ENCODE measurements around the gene CHCHD3.
A peak's percentile ranks its signal among the peaks of the same experiment; 100 is the strongest.

Gene CHCHD3

DNA sequence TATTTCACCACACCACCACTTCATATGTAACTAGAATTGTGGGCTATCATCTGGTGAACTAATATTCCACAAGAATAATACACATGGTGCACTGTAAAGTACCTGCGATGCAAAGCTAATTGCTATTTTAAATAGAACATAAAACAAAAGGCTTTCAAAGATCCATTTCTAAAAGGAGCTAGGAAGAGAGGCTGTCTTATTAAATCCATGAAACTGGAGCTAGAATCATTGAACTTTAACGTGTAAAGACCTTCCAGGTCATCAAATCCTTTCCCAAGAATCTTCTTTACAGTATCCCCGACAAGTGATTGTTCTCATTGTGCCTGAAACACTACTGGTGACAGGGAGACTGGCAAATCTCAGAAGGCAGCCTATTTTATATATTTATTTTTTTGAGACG lies 224.9 kb downstream of the CHCHD3 start:
- no peak for DNase-seq

DNA sequence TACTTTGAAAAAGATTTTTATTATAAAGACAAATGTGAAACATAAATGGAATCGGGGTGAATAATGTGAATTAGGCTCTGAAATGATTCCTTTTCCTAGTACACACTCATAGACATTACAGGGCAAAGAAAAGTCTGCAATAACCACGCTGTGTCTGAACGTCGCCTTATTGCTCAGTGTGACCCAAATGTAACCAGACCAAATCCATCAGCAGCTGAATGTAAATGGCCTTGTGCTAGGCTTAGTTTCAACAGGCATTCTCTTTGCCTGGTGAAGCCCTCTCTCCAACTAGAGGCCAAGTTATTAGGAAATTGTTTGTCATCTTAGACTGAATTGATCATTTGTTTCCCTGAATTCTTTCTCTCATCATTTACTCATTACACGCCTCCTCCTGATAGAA lies 225.5 kb downstream of the CHCHD3 start:
- no peak for DNase-seq

DNA sequence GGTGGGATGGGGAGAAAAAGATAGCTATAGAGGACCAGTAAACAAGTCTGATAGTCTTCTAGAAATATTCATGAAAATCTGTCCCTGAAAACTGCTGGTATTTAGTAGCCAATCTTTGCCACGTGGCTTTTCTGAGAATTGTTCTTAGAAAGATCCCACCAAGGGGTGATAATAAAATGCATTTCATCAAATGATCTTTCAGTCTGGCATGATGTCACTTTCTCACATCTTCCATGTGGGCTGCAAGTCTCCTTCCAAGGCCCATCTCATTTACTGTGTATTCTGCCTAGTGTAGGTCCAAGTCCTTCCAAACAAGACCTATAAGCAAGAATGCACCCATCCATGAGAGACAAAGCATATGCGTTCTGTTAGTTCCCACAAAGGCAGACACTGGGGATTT lies 226.0 kb downstream of the CHCHD3 start:
- no peak for DNase-seq

DNA sequence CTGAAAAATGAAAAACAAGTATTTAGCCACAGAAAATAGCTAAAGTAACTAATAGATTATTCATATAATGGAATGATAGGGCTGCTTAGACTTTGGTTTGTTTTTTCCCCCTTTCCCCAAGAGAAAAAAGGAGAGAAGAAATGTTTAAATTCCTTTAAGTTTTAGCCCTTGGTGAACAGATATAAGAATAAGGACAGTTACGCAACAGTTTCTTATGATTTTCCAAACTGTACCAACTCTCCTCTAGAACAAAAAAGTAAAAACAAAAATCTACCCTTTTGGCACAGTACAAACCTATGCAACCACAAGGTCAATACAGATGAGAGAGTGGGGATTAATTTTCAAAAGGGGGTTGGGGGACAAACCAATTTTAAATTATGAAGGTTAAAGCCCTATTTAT lies 227.7 kb downstream of the CHCHD3 start:
- DNase-seq: no peak

DNA sequence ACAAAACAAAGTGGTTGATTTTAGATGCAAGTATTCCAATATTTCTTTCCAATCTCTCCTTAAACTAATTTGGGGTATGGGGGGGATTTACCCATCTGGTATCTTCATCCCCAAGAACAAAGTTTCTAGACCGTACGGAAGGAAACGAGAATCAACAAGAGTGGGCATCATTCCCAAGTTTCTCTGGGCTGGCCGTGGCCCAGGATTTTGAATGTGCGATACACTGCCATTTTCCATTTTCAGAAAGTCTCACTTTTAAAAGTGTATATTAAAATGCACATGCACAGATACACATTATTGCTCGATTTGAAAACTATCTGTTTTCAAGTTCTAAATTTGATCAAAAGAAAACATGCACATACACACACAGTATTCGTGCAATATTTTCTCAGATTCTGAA lies 234.5 kb downstream of the CHCHD3 start:
- no peak for DNase-seq

DNA sequence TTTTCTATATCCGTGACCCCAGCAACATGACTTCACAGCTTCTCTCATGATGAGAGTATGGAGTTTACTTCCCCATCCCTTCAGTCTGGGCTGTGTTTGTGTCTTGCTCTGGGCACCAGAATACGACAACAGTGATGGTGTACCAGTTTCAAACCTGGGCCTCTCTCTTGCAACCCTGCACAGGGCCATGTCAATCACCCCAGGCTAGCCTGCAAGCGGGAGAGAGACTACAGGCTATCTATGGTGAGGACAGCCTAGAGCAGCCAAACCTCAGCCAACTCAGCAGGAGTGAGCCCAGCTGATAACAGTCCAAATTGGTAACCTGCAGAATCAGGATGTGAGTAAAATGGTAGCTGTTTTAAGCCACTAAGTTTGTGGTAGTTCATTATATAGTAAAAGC lies 235.8 kb downstream of the CHCHD3 start:
- no peak for DNase-seq

DNA sequence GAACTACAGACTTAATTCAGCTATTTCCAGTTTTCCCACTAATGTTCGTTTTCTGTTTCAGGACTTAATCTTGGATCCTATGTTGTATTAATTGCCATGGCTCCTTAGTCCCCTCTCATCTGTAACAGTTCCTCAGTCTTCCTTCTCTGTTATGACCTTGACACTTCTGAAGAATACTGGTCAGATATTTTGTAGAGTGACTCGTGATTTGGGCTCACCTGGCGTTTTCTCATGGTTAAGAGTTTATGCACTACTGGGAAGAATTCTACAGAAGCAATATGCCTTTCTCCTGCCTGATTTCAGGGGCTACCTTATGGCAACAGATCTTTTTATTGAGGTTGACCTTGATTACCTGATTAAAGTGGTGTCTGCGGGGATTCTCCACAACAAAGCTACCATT lies 239.4 kb downstream of the CHCHD3 start:
- DNase-seq: no peak

DNA sequence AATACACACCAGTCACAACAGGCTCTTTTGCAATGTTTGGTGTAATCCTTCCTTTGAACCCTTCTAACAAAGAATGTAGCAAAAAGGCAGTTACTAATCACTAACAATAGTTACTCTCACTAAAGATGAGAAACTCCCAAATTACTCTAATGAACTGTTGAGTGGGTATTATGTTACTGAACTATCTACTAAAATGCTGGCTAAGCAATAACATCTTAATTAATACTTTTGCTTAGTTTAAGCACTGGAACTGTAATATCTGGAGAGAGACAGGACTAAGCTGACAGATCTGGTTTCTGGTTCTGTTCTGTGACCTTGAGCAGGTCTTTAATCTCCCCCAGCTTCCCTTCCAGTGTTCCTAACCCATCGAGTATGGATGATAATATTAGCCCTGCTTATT lies 241.7 kb downstream of the CHCHD3 start:
- DNase-seq: no peak

DNA sequence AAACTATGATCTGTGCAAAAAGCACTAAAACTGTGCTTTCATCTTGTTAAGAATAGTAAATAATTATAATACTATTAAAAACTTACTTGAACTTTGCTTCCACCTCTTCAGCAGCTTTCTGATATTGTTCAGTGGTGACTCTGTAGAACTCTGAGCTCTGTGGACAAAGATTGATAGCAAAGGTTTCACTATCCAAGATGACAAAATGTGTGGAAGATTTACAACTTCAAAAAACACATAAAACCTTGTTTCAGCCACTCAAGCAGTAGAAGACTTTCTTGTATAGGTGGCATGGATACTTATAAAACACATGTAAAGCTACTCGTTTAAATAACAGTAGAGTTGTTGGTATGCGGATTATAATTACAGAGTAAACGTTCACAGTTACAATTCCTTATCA lies 243.6 kb downstream of the CHCHD3 start:
- DNase-seq: no peak

DNA sequence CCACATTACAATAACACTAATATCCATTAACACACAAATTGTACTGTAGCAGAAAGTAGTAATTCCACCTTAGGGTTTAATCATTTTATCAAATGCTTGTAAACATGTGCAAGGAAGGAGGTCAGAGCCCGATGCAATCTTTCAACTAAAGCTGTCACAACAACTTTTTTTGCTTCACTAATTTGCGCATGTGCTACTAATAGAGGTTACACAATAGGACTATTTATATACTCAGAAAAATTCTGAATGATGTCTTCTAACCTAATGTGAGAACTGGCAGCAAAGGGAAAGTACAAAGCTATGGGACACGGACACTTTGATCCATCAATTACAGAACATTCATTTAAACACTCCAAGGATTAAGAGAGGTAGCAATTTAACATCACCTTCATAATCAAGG lies 244.4 kb downstream of the CHCHD3 start:
- no peak for DNase-seq

DNA sequence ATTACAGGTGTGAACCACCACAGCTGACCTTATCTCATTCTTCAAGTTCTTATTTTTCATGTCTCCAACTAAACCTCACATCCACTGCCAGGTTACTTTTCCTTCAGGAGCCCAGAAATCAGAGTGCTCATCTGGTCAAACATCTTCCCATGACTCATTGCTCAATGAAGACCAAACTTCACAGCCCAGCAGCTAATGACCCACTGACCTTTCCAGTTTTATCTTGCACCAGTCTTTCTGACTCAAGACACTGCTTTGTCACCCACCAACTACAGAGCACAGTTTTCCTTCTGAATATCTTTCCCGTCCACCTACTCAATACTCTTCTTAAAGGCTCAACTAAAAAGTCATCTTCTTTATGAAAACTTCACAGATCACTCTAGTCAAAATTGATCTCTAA lies 245.1 kb downstream of the CHCHD3 start:
- no peak for DNase-seq

DNA sequence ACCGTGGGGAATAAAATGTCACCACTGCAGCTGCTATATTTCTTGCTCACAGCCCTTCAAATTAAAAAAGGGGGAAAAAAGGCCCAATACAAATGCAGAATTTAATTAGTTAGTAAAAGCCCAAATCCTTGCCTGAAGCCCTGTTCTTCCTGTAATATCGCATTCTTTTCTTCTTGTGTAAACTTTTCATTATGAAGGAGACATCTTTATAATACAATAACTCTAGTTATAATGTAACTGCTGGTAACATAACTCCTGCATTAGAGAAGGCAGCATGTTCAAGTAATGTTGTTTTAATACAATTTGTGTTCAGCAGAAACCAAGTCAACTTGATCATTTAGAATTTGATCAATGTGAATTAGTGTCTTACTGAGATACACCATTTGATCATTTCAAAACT lies 250.9 kb downstream of the CHCHD3 start:
- no peak for DNase-seq

DNA sequence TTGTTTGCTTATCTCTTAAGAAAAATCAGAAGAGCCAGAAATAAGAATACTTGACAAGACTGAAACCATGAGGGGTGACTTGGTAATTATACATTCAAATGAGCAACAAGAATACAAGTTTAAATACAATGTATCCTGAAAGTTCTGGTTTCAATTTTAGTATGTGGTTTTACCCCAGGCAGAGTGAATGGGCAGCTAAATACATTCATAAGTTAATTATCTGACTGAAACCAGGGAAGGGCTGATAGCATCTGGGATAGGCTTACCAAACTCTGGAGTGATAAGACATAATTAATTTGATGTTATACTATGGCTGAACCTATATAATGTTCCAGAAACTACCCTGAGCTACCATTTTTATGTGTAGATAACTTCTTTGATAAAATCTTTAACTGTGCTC lies 253.4 kb downstream of the CHCHD3 start:
- no peak for DNase-seq

DNA sequence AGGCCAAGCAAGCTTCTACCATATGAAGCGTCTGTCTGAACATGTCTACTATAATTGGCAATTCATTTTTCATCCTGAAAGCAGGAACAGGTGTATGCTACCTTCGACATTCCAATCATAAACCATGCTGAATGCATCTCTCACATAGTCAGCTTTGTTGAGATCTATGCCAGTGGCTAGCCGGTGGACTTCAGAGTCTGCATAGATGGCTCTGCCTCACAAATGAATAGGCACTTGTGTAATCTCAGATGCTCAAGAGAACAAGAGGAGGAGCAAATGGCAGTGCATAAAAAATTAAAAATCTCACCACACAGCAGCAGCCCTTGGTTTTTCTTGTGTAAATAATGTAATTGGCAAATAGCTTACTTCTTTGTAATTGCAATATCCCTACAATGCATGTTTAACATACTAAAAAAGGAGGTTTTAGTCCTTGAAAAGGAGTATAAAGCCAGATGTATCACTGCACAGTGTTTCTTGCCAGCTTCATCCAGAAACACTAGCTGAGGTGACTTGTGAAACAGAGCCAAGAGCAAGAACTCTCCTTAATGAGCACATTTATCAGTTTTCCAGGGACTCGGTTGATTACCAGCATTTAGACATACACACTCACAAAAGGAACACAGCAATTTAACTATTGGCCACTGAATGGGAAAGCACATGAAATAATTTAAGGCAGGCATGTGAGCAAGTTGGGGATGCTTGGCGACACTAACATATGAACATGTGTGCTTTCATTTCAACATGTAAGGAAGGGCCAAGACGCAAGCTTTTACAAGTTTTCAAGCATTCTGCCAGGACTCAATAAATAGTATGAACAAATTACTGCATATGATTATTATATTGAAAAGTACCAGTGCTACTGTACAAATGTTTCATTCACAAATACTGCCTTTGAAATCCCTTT lies 255.7 kb downstream of the CHCHD3 start:
- DNase-seq: no peak

DNA sequence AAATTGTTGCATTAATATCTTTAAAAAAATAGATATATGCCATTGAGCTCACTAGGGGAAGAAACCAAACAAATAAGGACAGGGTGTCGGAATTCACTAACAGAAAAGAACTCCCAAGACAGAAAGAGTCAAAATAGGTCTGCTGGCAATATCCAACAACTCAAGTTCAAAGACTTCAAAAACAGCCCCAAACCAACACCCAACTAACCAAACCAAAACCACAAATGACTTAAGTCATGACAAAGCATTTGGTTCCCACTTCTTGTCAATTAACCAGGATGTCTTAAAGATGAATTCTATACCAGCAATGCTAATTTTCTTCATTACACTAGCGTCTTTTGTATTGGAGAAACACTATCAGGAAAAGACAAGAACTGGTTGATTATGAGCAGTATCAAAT lies 256.7 kb downstream of the CHCHD3 start:
- no peak for DNase-seq

DNA sequence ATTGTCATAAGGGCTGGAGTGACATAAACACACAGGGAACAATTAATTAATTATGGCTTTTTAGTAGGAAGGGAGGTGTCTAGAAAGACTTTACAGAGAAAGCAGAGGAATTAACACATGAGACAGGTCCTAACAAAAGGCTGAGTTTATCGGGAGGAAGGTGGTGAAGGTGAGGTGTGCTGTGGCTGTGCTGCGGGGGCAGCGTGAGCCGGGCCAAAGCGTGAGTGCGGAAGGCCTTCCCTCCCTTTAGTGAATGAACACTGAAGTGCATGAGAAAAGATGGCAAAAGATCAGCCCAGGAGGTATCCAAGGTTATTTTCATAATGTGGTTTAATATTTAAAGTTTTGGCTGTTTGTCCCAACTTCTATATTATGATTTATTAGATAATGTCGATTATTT lies 262.2 kb downstream of the CHCHD3 start:
- no peak for DNase-seq

DNA sequence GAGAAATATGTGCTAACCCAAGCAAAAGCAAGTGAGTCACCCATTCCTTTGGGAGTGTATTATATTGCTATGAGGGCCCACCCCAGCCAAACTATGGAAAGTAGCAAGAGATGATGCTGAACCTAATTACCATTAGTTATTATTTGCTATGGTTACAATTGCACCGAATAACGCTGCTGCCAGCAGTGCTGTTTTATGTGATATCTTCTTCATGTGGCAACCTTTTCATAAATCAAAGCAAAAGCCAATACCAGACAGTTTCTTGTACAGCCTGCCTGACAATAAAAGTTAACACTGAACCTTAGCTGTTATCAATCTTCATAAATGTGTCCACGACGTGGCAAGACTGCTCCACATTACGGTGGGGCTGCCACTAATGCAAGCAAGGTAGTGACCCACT lies 263.9 kb downstream of the CHCHD3 start:
- no peak for DNase-seq

DNA sequence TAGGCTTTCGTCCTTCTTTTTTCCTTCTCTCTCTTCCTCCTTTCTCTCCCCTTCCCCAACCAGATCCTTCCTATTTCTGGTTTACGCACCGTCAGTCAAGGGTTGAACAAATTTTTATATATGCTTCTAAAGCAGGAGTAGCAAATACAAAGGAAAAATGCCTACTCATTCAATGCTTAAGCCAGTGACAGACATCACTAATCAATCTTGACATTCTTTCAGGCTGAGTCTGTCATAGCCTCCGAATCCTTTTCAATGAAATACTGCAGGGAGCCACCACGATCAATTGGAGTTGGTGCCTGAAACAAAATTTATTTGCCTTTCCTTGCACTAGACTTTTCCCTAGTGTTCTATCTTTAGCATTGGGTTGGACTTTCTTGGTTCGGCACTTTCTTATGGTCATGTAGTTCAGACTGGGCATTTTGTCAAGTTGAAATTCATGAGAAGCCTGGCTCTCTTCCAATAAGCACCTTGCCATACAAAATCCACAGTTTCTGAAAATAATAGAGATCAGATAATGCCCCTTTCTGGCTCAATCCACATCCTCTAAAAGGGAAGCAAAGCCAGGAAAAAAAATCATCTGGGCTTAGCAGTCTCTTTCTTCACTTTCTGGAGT lies 266.1 kb downstream of the CHCHD3 start:
- no peak for DNase-seq

DNA sequence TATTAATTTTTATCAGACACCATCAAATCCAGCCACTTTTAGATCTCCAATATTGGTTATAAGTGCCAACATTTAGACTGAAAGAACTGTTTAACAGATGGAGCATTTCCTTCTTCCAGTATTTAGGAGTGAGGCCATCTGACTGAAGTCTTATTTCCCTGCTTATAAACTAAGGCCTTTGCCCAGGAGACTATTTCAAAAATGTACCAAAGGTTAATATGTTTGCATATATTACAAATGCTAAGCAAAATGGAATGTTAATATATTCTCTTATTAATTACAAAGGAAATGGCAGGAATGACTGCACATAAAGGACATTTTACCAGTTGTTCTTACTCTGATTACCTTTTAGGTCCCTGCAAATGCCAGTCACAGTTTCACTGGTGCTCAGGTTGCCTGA lies 266.8 kb downstream of the CHCHD3 start:
- DNase-seq: no peak

DNA sequence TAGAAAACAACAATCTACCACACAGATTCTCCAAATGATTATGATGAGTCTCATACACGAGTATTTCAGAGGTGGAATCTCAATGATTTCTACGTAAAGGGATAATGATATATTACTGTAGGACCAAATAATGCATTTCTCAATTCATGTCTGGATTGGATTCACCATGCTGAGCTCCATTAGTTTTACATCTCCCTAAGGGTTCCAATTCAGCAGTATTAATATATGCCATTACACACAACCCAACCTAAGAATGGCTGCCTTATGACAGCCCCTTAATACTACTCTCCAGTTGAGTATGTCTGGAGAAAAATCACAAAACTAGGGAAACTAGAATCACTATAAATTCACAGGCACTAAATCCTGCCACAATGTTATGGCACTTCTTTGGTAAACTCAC lies 271.3 kb downstream of the CHCHD3 start:
- DNase-seq: no peak

DNA sequence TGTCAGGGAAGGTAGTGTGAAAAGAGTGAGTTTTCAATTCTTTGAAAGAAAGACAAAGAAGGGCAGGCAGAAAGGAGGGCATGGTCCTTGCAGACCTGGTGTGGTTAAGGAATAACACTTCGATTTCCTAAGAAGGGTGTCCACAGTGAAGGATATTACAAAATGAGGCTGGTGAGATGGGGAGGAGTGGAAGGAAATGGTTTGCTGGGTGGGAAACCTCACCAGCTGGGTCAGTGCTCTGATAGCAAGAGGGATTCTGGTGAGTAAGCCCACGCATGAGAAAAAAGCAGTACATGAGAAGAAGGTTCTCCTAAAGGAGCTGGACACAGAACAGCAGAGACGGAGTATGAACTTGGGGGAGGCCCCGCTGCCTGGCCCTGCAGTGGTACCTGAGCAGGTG lies 275.1 kb downstream of the CHCHD3 start:
- peak in 1 of 2 experiments; percentile 22 for DNase-seq

DNA sequence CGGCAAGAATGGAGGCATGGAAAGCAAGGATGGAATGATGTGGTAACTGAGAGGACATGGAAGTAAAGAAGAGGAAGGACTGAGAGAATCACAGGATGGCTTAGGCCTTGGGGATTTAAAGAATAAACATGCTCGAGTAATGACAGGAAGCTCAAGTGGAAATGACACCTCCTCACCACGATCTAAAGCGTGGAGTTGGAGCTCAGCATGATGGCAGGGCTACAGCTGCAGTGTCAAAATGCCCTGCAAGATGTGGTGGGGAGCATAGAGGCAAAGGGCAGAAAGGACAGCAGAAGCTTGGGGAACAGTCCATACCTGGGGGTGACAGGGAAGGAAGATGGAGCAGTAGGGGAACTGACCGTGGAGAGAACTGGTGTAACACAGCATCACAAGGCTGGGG lies 276.1 kb downstream of the CHCHD3 start:
- no peak for DNase-seq

DNA sequence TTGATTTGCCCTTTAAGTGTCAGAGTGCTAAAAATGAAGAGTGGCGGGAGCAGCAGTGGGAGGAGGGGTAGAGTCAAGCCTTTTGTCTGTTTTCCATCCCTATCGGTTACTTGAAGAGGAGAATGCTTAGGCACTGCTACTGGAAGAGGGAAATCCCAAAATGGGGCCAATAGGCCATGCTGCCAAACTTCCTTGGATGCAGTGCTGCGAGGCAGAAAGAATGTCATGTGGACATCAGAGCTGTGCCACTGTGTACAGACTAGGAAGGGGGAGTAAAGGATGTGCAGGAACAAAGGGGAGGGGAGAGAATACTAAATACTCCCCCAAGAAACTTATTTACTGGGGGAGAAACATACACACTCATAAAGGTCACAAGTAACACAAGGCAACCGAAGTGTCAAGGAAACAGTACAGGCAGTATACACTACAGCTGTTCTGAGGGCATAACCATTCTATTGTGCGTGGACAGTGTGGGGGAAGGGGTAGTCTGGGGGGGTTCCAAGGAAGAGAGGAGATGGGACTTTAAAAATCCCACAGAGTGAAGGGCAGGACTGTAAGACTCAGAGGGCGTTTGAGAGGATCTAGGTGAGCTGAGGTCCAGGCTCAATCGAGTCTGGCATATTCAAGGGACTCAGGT lies 276.9 kb downstream of the CHCHD3 start:
- DNase-seq: no peak

DNA sequence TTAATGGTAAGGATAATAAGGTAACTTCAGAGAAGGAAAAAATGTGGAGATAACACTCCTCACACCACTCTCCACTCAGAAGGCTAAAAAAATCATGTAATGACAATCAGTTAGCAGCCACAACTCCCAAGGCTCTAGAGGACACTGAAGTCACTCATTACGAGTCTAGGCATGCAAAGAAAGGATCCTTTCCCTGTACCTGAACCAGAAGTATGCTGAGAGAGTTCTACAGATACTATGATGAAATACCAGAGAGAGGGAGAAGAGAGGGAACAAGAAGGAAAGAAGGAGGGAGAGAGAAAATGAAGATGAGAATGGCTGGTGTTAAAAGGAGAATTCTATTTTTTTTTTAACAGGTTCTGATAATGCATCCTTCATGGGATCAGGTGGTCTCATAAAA lies 281.4 kb downstream of the CHCHD3 start:
- no peak for DNase-seq

All from Kasumi-1 (cell line).